CD4-positive, alpha-beta memory T cell (primary cell): Measurements from ENCODE around the gene TRAK1. TPM values are rescaled to one million over a fixed set of nuclear protein-coding genes. Genes with fewer than 3 reads are reported as not detected.

Experiments
- CTCF ChIA-PET: fragments of 350-600 bp; sonication (Branson Sonifier 250); formaldehyde crosslinking; loops from one replicate; lab custom pipeline; 2021; ENCODE audit warnings: inconsistent platforms; ENCODE audit not compliant: partially characterized antibody; lab: Charles Lee
- POLR2A ChIA-PET: fragments of 350-600 bp; sonication (Branson Sonifier 250); formaldehyde crosslinking; loops from one replicate; lab custom pipeline; 2021; ENCODE audit not compliant: partially characterized antibody; lab: Charles Lee
- DNase-seq, 5 donors: peaks; one replicate each; pipeline versions ENCODE4 v3.0.0 to v3.0.0-alpha.2; 2020 to 2022; ENCODE audit warnings: mixed read lengths in 1 of 5
- H3K27ac ChIP-seq: one replicate; pipeline ENCODE4 v1.7.0; 2013; ENCODE audit warnings: low read depth, low read length
- H3K27me3 ChIP-seq: 2 replicates; pipeline ENCODE4 v1.7.0; 2013; ENCODE audit warnings: mild to moderate bottlenecking, low read length, moderate library complexity; ENCODE audit not compliant: insufficient read depth
- H3K36me3 ChIP-seq: 2 replicates; pipeline ENCODE4 v1.7.0; 2013; ENCODE audit warnings: mild to moderate bottlenecking, low read length, moderate library complexity; ENCODE audit not compliant: insufficient read depth
- H3K4me1 ChIP-seq: 2 replicates; pipeline ENCODE4 v1.7.0; 2013; ENCODE audit warnings: mild to moderate bottlenecking, low read length, moderate library complexity; ENCODE audit not compliant: insufficient read depth
- H3K4me3 ChIP-seq, 2 donors: one replicate each; pipeline ENCODE4 v1.7.0; 2013; ENCODE audit warnings: low read length in 2 of 2, mild to moderate bottlenecking in 1 of 2
- H3K9me3 ChIP-seq, 2 donors: one replicate each; pipeline ENCODE4 v1.7.0; 2013; ENCODE audit warnings: low read length in 2 of 2, control low read depth in 1 of 2; ENCODE audit not compliant: control insufficient read depth in 1 of 2
- H3K27ac Mint-ChIP-seq, 7 donors: one replicate each; pipeline ENCODE4 v1.8.0; 2020 to 2021; ENCODE audit warnings: mixed read lengths in 7 of 7, mild to moderate bottlenecking in 6 of 7, inconsistent platforms in 3 of 7, moderate library complexity in 3 of 7
- H3K27me3 Mint-ChIP-seq, 2 donors: one replicate each; pipeline ENCODE4 v1.8.0; 2020 to 2021; ENCODE audit warnings: mixed read lengths in 2 of 2
- H3K36me3 Mint-ChIP-seq, 2 donors: one replicate each; pipeline ENCODE4 v1.8.0; 2020 to 2021; ENCODE audit warnings: mixed read lengths in 2 of 2, inconsistent platforms in 1 of 2, mild to moderate bottlenecking in 1 of 2
- H3K4me1 Mint-ChIP-seq, 4 donors: one replicate each; pipeline ENCODE4 v1.8.0; 2020 to 2021; ENCODE audit warnings: mixed read lengths in 4 of 4, mild to moderate bottlenecking in 1 of 4
- H3K4me3 Mint-ChIP-seq, 8 donors: one replicate each; pipeline ENCODE4 v1.8.0; 2020 to 2021; ENCODE audit warnings: mixed read lengths in 8 of 8, mild to moderate bottlenecking in 7 of 8, moderate library complexity in 6 of 8, inconsistent platforms in 3 of 8
- H3K9me3 Mint-ChIP-seq, 8 donors: one replicate each; pipeline ENCODE4 v1.8.0; 2020 to 2021; ENCODE audit warnings: mixed read lengths in 8 of 8, mild to moderate bottlenecking in 5 of 8, inconsistent platforms in 3 of 8, moderate library complexity in 1 of 8
- intact Hi-C: fragments of 100-400 bp; cut with micrococcal nuclease; formaldehyde crosslinking; loops from one replicate; pipeline ENCODE4 v1.15.1; 2023
- polyA plus RNA-seq, 2 donors: library from polyadenylated mRNA; unstranded; fragments of 300-500 nt; fragmentation: Illumina TruSeq; gene quantifications; one replicate each; pipeline ENCODE4 v1.2.3, GENCODE V29; 2021
- total RNA-seq, 2 experiments: library from RNA; stranded (reverse); gene quantifications; one replicate each; pipeline ENCODE4 v1.2.3, GENCODE V29; 2021

Gene TRAK1
- total and polyA plus RNA-seq, 4 experiments from 2014 or later = 3.4 to 17.2 (median 13.2) TPM

- DNase-seq = no peak
- Histone ChIP-seq H3K27me3 (no peaks in the 10 kb centered on the region), H3K36me3 (no peaks in the 10 kb centered on the region), H3K4me1 (no peaks in the 10 kb centered on the region), H3K9me3 (no peaks in the 10 kb centered on the region), H3K4me3 (no peak overlapping the region), H3K27ac (no peak overlapping the region)
- Mint-ChIP-seq H3K27me3 (no peaks in the 10 kb centered on the region), H3K36me3 (peaks cover 3 to 14% of the 10 kb centered on the region in 2 donors), H3K4me1 (peaks cover 11 to 38% (median 22%) of the 10 kb centered on the region in 4 donors), H3K4me3 (no peak overlapping the region), H3K9me3 (no peaks in the 10 kb centered on the region), H3K27ac (no peak overlapping the region)
- POLR2A ChIA-PET = no interaction called here
- intact Hi-C loops = no loop called here
- CTCF ChIA-PET = interaction anchor here (1.2 kb wide), 2 partner anchors 42 to 47 kb away, joined by 3 to 4 read pairs; no protein-coding TSS in a partner anchor
Observed at GRCh38 chr3:42144209-42144608, 53.1 kb downstream of the TRAK1 start.

- H3K27me3 Mint-ChIP-seq = no peaks in the 10 kb centered on the region
- H3K36me3 Mint-ChIP-seq = peaks cover 0 to 17% of the 10 kb centered on the region in 2 donors
- no peak overlapping the region for H3K4me3 Mint-ChIP-seq
- H3K27ac ChIP-seq = no peak overlapping the region
- H3K27me3 ChIP-seq = no peaks in the 10 kb centered on the region
- no peaks in the 10 kb centered on the region for H3K4me1 ChIP-seq
- no peak overlapping the region for H3K4me3 ChIP-seq
- no peaks in the 10 kb centered on the region for H3K36me3 ChIP-seq
- CTCF ChIA-PET = no interaction called here
- no peak for DNase-seq
- no peaks in the 10 kb centered on the region for H3K9me3 ChIP-seq
- POLR2A ChIA-PET = no interaction called here
- H3K27ac Mint-ChIP-seq = peak overlapping the region in 2 of 7 donors; percentile 14 to 25
- intact Hi-C loops = no loop called here
- H3K4me1 Mint-ChIP-seq = peaks cover 12 to 38% (median 25%) of the 10 kb centered on the region in 4 donors
- H3K9me3 Mint-ChIP-seq = no peaks in the 10 kb centered on the region
Observed at GRCh38 chr3:42148086-42148848, 57.1 kb downstream of the TRAK1 start.

GRCh38 chr3:42148982-42149432 is 57.9 kb downstream of the TRAK1 start:
- H3K36me3 Mint-ChIP-seq = peaks cover 0 to 21% of the 10 kb centered on the region in 2 donors
- POLR2A ChIA-PET = no interaction called here
- no peaks in the 10 kb centered on the region for H3K27me3 Mint-ChIP-seq
- Histone ChIP-seq H3K27me3 (no peaks in the 10 kb centered on the region), H3K27ac (no peak overlapping the region), H3K4me3 (no peak overlapping the region), H3K36me3 (no peaks in the 10 kb centered on the region), H3K4me1 (no peaks in the 10 kb centered on the region), H3K9me3 (no peaks in the 10 kb centered on the region)
- DNase-seq = no peak
- H3K9me3 Mint-ChIP-seq = no peaks in the 10 kb centered on the region
- intact Hi-C loops = no loop called here
- H3K27ac Mint-ChIP-seq = peak overlapping the region in 1 of 7 donors; percentile 51
- H3K4me3 Mint-ChIP-seq = no peak overlapping the region
- CTCF ChIA-PET = no interaction called here
- H3K4me1 Mint-ChIP-seq = peaks cover 12 to 32% (median 22%) of the 10 kb centered on the region in 4 donors

- no peak for DNase-seq
- Histone ChIP-seq H3K27ac (no peak overlapping the region), H3K27me3 (no peaks in the 10 kb centered on the region), H3K36me3 (no peaks in the 10 kb centered on the region), H3K4me3 (no peak overlapping the region), H3K9me3 (no peaks in the 10 kb centered on the region), H3K4me1 (no peaks in the 10 kb centered on the region)
- ChIA-PET CTCF (no interaction called here), POLR2A (no interaction called here)
- Mint-ChIP-seq H3K27ac (peak overlapping the region in 2 of 7 donors; percentile 17 to 38), H3K27me3 (no peaks in the 10 kb centered on the region), H3K4me3 (no peak overlapping the region), H3K4me1 (peaks cover 12 to 28% (median 20%) of the 10 kb centered on the region in 4 donors), H3K9me3 (no peaks in the 10 kb centered on the region), H3K36me3 (peaks cover 0 to 21% of the 10 kb centered on the region in 2 donors)
- intact Hi-C loops = no loop called here
Observed at GRCh38 chr3:42149532-42149931, 58.4 kb downstream of the TRAK1 start.

- Mint-ChIP-seq H3K27ac (peak overlapping the region in 2 of 7 donors; percentile 17 to 38), H3K27me3 (no peaks in the 10 kb centered on the region), H3K9me3 (no peaks in the 10 kb centered on the region), H3K36me3 (peaks cover 0 to 21% of the 10 kb centered on the region in 2 donors), H3K4me1 (peaks cover 15 to 28% (median 22%) of the 10 kb centered on the region in 4 donors), H3K4me3 (no peak overlapping the region)
- H3K36me3 ChIP-seq = no peaks in the 10 kb centered on the region
- H3K9me3 ChIP-seq = no peaks in the 10 kb centered on the region
- no peak for DNase-seq
- H3K27me3 ChIP-seq = no peaks in the 10 kb centered on the region
- no peak overlapping the region for H3K4me3 ChIP-seq
- ChIA-PET POLR2A (no interaction called here), CTCF (no interaction called here)
- no peaks in the 10 kb centered on the region for H3K4me1 ChIP-seq
- intact Hi-C loops = no loop called here
- H3K27ac ChIP-seq = no peak overlapping the region
Observed at GRCh38 chr3:42149975-42150374, 58.8 kb downstream of the TRAK1 start.

GRCh38 chr3:42151596-42152168 is 60.5 kb downstream of the TRAK1 start:
- H3K27ac ChIP-seq = no peak overlapping the region
- no peak overlapping the region for H3K4me3 ChIP-seq
- no peaks in the 10 kb centered on the region for H3K9me3 Mint-ChIP-seq
- no peak overlapping the region for H3K27ac Mint-ChIP-seq
- ChIA-PET CTCF (interaction anchor here (1.0 kb wide), 1 partner anchor 39 kb away, joined by 3 read pairs; no protein-coding TSS in a partner anchor), POLR2A (no interaction called here)
- intact Hi-C loops = no loop called here
- no peak overlapping the region for H3K4me3 Mint-ChIP-seq
- no peak for DNase-seq
- no peaks in the 10 kb centered on the region for H3K27me3 Mint-ChIP-seq
- H3K27me3 ChIP-seq = no peaks in the 10 kb centered on the region
- no peaks in the 10 kb centered on the region for H3K4me1 ChIP-seq
- H3K36me3 ChIP-seq = no peaks in the 10 kb centered on the region
- peaks cover 12 to 36% (median 23%) of the 10 kb centered on the region in 4 donors for H3K4me1 Mint-ChIP-seq
- peaks cover 0 to 21% of the 10 kb centered on the region in 2 donors for H3K36me3 Mint-ChIP-seq
- H3K9me3 ChIP-seq = no peaks in the 10 kb centered on the region

GRCh38 chr3:42152193-42152592 is 61.0 kb downstream of the TRAK1 start:
- H3K36me3 ChIP-seq = no peaks in the 10 kb centered on the region
- ChIA-PET CTCF (interaction anchor here (1.0 kb wide), 1 partner anchor 39 kb away, joined by 3 read pairs; no protein-coding TSS in a partner anchor), POLR2A (no interaction called here)
- peaks cover 8 to 30% (median 21%) of the 10 kb centered on the region in 4 donors for H3K4me1 Mint-ChIP-seq
- no peak overlapping the region for H3K4me3 ChIP-seq
- H3K27ac Mint-ChIP-seq = no peak overlapping the region
- no peaks in the 10 kb centered on the region for H3K9me3 Mint-ChIP-seq
- H3K36me3 Mint-ChIP-seq = peaks cover 0 to 21% of the 10 kb centered on the region in 2 donors
- no peak overlapping the region for H3K27ac ChIP-seq
- intact Hi-C loops = no loop called here
- H3K4me1 ChIP-seq = no peaks in the 10 kb centered on the region
- no peaks in the 10 kb centered on the region for H3K27me3 ChIP-seq
- no peak for DNase-seq
- H3K4me3 Mint-ChIP-seq = no peak overlapping the region
- no peaks in the 10 kb centered on the region for H3K9me3 ChIP-seq
- no peaks in the 10 kb centered on the region for H3K27me3 Mint-ChIP-seq
